Naive B cell (primary cell): ENCODE data around the gene TNFSF12. TPM values are rescaled to one million over a fixed set of nuclear protein-coding genes. Genes with fewer than 3 reads are reported as not detected.

Experiments
- ATAC-seq, 2 donors: fragments of 150-1000 bp; cut with Tn5 transposase; 2 replicates each; pipeline ENCODE4 v1.10.0; 2021; ENCODE audit warnings: low read depth in 2 of 2, mild to moderate bottlenecking in 2 of 2, moderate library complexity in 2 of 2
- DNase-seq: peaks from one replicate; pipeline ENCODE4 v3.0.0; 2022
- H3K27ac Mint-ChIP-seq, 6 donors: one replicate each; pipeline ENCODE4 v1.8.0; 2020 to 2022; ENCODE audit warnings: mild to moderate bottlenecking in 6 of 6, mixed read lengths in 6 of 6, moderate library complexity in 5 of 6, inconsistent platforms in 2 of 6
- H3K27me3 Mint-ChIP-seq, 3 donors: one replicate each; pipeline ENCODE4 v1.8.0; 2021 to 2022; ENCODE audit warnings: mixed read lengths in 3 of 3, mild to moderate bottlenecking in 1 of 3
- H3K36me3 Mint-ChIP-seq, 2 donors: one replicate each; pipeline ENCODE4 v1.8.0; 2020 to 2022; ENCODE audit warnings: mixed read lengths in 2 of 2, inconsistent platforms in 1 of 2, mild to moderate bottlenecking in 1 of 2
- H3K4me1 Mint-ChIP-seq, 3 donors: one replicate each; pipeline ENCODE4 v1.8.0; 2020 to 2022; ENCODE audit warnings: mixed read lengths in 3 of 3, inconsistent platforms in 1 of 3, mild to moderate bottlenecking in 1 of 3, moderate library complexity in 1 of 3
- H3K4me3 Mint-ChIP-seq, 8 donors: one replicate each; pipeline ENCODE4 v1.8.0; 2020 to 2022; ENCODE audit warnings: mild to moderate bottlenecking in 8 of 8, mixed read lengths in 8 of 8, moderate library complexity in 8 of 8, inconsistent platforms in 2 of 8
- H3K9me3 Mint-ChIP-seq, 7 donors: one replicate each; pipeline ENCODE4 v1.8.0; 2020 to 2022; ENCODE audit warnings: mixed read lengths in 7 of 7, mild to moderate bottlenecking in 5 of 7, inconsistent platforms in 2 of 7, moderate library complexity in 1 of 7
- polyA plus RNA-seq, 6 donors: library from polyadenylated mRNA; unstranded; fragments of 300-500 nt; fragmentation: Illumina TruSeq; gene quantifications; one replicate each; pipeline ENCODE4 v1.2.3, GENCODE V29; 2021; ENCODE audit warnings: low read depth in 6 of 6

The TNFSF12 gene
- polyA plus RNA-seq, 6 donors from 2014 or later = 21.6 to 33.3 (median 28.0) TPM

DNA sequence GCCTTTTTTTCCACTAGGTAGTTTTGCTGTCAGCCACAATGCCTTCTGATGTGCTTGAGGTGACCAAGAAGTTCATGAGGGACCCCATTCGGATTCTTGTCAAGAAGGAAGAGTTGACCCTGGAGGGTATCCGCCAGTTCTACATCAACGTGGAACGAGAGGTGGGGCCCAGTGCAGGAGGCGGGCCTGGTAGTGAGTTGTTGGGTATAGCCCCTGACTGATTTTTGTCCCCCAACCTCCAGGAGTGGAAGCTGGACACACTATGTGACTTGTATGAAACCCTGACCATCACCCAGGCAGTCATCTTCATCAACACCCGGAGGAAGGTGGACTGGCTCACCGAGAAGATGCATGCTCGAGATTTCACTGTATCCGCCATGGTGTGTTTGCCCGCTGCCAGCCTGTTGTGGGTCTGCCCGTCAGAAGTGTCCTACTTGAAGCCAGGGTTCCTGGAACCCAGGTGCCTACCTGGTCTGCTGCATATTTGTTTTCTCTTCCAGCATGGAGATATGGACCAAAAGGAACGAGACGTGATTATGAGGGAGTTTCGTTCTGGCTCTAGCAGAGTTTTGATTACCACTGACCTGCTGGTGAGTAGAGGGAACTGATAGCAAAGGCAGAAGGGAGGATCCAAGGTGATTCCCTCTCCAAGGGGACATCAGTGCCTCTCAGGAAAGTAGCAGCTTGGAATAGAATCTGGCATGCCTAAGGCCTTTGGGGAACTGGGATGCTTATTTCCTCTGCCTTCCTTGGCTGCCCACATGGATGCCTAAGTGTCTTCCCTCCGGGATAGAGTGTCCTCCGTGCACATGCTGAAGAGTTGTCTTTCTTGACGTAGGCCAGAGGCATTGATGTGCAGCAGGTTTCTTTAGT, 28.7 kb downstream of the TNFSF12 start:
- Mint-ChIP-seq H3K4me1 (peaks cover 45 to 82% (median 64%) of the 10 kb centered on the region in 3 donors), H3K27ac (peak overlapping the region in 4 of 6 donors; percentile 69 to 92 (median 80)), H3K36me3 (peaks cover 5 to 17% of the 10 kb centered on the region in 2 donors), H3K4me3 (peak overlapping the region in 3 of 8 donors; percentile 19 to 97 (median 61)), H3K9me3 (peaks cover 0 to 1% (median 0%) of the 10 kb centered on the region in 7 donors), H3K27me3 (no peaks in the 10 kb centered on the region)
- DNase-seq = no peak
- no peak for ATAC-seq

DNA sequence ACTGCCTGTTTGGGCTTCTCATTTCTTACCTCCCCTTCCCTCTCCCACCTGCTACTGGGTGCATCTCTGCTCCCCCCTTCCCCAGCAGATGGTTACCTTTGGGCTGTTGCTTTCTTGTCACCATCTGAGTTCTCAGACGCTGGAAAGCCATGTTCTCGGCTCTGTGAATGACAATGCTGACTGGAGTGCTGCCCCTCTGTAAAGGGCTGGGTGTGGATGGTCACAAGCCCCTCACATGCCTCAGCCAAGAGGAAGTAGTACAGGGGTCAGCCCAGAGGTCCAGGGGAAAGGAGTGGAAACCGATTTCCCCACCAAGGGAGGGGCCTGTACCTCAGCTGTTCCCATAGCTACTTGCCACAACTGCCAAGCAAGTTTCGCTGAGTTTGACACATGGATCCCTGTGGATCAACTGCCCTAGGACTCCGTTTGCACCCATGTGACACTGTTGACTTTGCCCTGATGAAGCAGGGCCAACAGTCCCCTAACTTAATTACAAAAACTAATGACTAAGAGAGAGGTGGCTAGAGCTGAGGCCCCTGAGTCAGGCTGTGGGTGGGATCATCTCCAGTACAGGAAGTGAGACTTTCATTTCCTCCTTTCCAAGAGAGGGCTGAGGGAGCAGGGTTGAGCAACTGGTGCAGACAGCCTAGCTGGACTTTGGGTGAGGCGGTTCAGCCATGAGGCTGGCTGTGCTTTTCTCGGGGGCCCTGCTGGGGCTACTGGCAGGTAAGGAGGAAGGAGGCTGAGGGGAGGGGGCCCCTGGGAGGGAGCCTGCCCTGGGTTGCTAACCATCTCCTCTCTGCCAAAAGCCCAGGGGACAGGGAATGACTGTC, 30.4 kb downstream of the TNFSF12 start, which contains the start of gene CD68:
Gene CD68, plus strand, starts transcription at position 638 of the 833 bp plus-strand sequence. Its CDS starts 40 bp downstream, at position 678.
- ATAC-seq = peak; percentile 63
- Mint-ChIP-seq H3K9me3 (no peaks in the 10 kb centered on the region), H3K27me3 (no peaks in the 10 kb centered on the region), H3K27ac (peak within 1 kb of the TSS; percentile 83 to 96 (median 93)), H3K4me3 (peak within 1 kb of the TSS; percentile 56 to 97 (median 81)), H3K4me1 (peaks cover 44 to 90% (median 58%) of the 10 kb centered on the region in 3 donors), H3K36me3 (peaks cover 7 to 17% of the 10 kb centered on the region in 2 donors)
- DNase-seq = peak; percentile 79

DNA sequence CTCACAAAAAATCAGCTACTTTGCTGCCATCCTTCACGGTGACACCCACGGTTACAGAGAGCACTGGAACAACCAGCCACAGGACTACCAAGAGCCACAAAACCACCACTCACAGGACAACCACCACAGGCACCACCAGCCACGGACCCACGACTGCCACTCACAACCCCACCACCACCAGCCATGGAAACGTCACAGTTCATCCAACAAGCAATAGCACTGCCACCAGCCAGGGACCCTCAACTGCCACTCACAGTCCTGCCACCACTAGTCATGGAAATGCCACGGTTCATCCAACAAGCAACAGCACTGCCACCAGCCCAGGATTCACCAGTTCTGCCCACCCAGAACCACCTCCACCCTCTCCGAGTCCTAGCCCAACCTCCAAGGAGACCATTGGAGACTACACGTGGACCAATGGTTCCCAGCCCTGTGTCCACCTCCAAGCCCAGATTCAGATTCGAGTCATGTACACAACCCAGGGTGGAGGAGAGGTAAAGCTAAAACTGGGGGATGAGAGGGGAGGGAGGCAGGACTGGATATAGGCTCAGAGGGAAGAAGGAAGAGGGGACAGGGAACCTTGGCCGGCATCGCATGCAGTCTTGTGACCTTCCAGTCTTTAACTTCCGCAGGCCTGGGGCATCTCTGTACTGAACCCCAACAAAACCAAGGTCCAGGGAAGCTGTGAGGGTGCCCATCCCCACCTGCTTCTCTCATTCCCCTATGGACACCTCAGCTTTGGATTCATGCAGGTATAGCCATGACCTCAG, 31.2 kb downstream of the TNFSF12 start:
- ATAC-seq (no peak), DNase-seq (no peak)
- Mint-ChIP-seq H3K27ac (peak overlapping the region in 5 of 6 donors; percentile 41 to 96 (median 92)), H3K36me3 (peaks cover 8 to 17% of the 10 kb centered on the region in 2 donors), H3K4me3 (peak overlapping the region; percentile 36 to 97 (median 75)), H3K9me3 (no peaks in the 10 kb centered on the region), H3K27me3 (no peaks in the 10 kb centered on the region), H3K4me1 (peaks cover 49 to 90% (median 61%) of the 10 kb centered on the region in 3 donors)

DNA sequence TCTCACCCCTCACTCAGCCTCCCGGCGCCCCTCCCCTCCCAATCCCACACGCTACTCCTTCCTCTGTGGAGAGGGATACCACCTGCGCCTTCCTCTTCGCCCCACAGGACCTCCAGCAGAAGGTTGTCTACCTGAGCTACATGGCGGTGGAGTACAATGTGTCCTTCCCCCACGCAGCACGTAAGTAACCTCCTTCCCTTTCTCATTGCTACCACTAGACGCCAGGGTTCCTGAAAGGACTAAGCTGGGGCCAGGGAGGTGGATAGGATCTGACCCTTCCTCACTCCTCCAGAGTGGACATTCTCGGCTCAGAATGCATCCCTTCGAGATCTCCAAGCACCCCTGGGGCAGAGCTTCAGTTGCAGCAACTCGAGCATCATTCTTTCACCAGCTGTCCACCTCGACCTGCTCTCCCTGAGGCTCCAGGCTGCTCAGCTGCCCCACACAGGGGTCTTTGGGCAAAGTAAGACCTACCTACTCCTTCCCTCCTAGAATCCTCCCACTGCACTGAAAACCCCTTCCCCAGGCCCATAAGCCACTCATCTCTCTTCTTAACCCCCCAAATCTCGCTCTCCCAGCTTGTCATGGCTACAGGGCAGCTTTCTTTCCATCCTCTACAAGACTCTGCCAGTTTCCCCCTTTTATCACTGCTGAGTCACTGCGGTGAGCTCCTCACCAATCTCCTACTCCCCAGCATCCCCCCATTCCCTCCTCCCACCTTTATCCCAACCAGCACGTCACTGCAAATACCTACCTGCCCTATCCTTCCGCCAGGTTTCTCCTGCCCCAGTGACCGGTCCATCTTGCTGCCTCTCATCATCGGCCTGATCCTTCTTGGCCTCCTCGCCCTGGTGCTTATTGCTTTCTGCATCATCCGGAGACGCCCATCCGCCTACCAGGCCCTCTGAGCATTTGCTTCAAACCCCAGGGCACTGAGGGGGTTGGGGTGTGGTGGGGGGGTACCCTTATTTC, 32.0 kb downstream of the TNFSF12 start:
- no peak for DNase-seq
- Mint-ChIP-seq H3K4me1 (peaks cover 51 to 90% (median 61%) of the 10 kb centered on the region in 3 donors), H3K36me3 (peaks cover 8 to 17% of the 10 kb centered on the region in 2 donors), H3K9me3 (no peaks in the 10 kb centered on the region), H3K27ac (peak overlapping the region; percentile 47 to 96 (median 92)), H3K27me3 (no peaks in the 10 kb centered on the region), H3K4me3 (peak overlapping the region; percentile 41 to 97 (median 70))
- no peak for ATAC-seq

DNA sequence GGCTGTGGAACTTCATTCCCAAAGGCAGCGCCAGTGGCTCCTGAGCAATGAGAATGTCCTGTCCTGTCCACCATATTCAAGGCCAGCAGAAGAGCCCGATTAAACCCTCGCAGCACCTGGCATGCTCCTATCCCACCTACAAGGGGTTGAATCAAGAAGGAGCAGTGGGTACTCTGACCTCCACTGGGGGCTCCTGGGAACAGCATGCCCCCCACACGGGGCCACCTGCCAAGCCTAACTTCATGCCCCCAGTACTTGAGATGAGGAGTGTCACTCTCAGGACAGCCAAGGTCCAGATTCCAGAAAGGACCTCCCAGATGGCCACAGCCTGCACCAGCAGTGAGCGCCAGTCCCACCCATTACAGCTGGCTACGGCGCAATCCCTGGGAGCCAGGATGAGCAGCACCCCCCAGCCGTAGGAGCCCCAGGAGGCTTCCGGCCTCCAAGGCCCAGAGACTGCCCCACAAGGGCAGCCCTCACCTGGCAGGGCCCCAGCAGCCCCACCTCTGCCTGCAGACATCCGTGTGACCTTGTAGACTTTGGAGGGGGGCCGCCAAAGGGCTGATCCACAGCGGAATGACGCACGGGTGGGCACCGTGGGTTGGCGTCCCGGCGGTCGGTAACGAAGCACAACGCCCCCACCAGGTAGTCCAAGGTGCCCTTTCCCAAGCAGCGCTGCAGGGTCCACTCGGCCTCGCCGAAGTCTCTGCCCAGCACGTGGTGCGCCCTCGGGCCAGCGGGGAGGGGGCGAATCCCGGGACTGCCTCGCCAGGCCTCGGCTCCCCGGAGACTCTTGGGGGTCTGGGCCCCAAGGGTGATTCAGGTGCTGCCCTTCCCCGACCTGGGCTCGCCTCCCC, 33.8 kb downstream of the TNFSF12 start:
- peaks cover 51 to 77% (median 58%) of the 10 kb centered on the region in 3 donors for H3K4me1 Mint-ChIP-seq
- H3K36me3 Mint-ChIP-seq = peaks cover 4 to 8% of the 10 kb centered on the region in 2 donors
- peak overlapping the region; percentile 70 to 100 (median 94) for H3K4me3 Mint-ChIP-seq
- ATAC-seq = no peak
- no peaks in the 10 kb centered on the region for H3K27me3 Mint-ChIP-seq
- H3K9me3 Mint-ChIP-seq = no peaks in the 10 kb centered on the region
- no peak for DNase-seq
- peak overlapping the region in 5 of 6 donors; percentile 47 to 98 (median 88) for H3K27ac Mint-ChIP-seq

DNA sequence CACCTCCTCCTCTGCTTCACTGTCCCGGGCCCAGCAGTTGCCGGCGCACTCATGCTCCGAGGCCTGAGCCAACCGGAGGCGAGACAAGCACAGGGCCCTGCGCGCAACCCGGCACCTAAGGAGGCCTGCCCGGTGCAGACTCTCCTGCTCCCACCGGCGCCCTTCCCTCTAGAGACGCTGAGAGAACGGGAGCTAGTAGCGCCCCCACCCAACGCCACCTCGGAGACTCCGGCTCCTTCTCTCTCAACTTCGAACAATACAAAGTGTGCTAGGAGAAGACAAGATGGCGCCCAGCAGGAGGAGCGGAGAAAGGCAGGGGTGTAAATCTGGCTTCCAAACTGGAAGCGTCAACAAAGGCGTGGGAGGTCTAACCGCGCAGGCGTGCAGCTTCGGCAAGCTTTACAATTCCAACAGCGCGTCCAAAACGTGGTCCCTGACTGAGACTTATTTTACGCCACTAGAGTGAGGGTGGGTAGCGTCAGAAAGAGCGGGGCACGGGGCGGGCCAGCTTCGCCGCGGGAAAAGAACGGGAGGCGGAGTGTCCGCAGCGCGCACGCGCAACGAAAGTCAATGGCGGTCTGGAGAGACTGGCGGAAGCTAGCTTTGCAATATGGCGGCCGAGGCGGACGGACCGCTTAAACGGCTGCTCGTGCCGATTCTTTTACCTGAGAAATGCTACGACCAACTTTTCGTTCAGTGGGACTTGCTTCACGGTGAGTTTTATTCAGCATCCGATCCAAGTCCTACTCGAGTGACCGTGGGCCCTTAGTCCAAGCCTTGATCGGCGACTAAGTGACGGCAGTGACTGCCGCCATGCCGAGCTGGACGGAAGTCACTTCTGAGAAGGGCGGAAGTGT, 34.6 kb downstream of the TNFSF12 start, which contains the start of gene MPDU1:
Gene MPDU1, plus strand, starts transcription at position 600 of the 857 bp plus-strand sequence. Its CDS starts 11 bp downstream, at position 611.
- ATAC-seq (peak; percentile 81 to 82), DNase-seq (peak; percentile 94)
- H3K36me3 Mint-ChIP-seq = peaks cover 0 to 14% of the 10 kb centered on the region in 2 donors
- H3K4me1 Mint-ChIP-seq = peaks cover 56 to 71% (median 56%) of the 10 kb centered on the region in 3 donors
- H3K27me3 Mint-ChIP-seq = no peaks in the 10 kb centered on the region
- H3K27ac Mint-ChIP-seq = peak within 1 kb of the TSS; percentile 98 to 100 (median 100)
- H3K9me3 Mint-ChIP-seq = no peaks in the 10 kb centered on the region
- peak within 1 kb of the TSS; percentile 93 to 100 (median 99) for H3K4me3 Mint-ChIP-seq

DNA sequence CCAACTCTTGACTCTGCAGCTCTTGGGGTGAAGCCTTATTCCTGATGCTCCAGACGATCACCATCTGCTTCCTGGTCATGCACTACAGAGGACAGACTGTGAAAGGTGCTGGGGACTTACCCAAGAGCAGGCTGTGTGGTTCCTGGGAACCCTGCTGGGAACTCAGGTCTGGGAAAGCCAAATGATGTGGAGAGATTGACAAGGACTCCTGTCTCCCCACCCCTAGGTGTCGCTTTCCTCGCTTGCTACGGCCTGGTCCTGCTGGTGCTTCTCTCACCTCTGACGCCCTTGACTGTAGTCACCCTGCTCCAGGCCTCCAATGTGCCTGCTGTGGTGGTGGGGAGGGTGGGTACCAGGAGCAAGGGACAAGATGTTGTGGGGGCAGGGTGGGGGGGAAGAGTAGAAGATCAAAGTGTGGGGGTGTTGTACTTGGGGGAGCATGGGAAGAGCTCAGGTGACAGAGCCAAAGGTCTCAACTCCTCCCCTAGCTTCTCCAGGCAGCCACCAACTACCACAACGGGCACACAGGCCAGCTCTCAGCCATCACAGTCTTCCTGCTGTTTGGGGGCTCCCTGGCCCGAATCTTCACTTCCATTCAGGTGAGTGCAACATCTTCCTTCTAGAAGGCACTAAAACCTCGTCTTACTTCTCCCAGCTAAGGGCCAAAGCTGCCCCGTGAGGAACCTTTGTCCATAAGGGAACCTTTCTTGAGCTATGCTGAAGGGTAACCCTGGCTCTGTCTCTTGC, 38.0 kb downstream of the TNFSF12 start:
- Mint-ChIP-seq H3K27ac (no peak overlapping the region), H3K4me1 (peaks cover 24 to 39% (median 25%) of the 10 kb centered on the region in 3 donors), H3K27me3 (no peaks in the 10 kb centered on the region), H3K9me3 (no peaks in the 10 kb centered on the region), H3K4me3 (peak overlapping the region in 2 of 8 donors; percentile 47 to 67), H3K36me3 (peaks cover 0 to 14% of the 10 kb centered on the region in 2 donors)
- DNase-seq (no peak), ATAC-seq (no peak)

DNA sequence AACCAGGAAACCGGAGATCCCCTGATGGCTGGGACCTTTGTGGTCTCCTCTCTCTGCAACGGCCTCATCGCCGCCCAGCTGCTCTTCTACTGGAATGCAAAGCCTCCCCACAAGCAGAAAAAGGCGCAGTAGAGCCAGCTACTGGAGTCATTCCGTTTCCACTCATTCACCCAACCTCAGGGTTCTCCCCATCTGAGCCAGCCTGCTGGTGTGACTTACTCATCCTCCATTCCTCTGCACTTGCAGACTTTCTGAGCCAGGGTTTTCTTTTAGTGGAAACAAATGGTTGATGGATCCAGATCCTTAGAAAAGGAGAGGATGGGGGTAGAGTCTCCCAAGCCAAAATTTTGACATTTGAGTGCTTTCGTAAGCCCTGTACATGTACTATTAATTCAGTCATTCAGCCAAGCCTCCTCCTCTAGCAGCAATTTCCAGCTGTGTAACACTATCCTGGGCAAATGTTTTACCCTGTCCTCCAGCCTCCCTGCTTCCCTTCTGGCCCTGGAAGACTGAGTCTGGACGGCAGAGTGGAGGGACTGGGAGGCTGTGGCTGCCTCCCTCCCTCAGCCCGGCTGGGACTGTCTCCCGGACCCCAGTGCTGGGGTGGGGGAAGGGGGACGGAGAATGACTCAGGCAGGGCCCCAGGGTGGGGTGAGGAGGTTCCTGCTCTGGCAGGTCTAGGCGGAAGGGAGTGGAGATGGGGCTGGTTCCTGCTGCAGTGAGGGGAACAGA, 38.7 kb downstream of the TNFSF12 start:
- Mint-ChIP-seq H3K9me3 (no peaks in the 10 kb centered on the region), H3K4me3 (peak overlapping the region in 3 of 8 donors; percentile 47 to 67 (median 52)), H3K36me3 (peaks cover 5 to 19% of the 10 kb centered on the region in 2 donors), H3K4me1 (peaks cover 16 to 32% (median 21%) of the 10 kb centered on the region in 3 donors), H3K27me3 (no peaks in the 10 kb centered on the region), H3K27ac (no peak overlapping the region)
- no peak for ATAC-seq
- no peak for DNase-seq

DNA sequence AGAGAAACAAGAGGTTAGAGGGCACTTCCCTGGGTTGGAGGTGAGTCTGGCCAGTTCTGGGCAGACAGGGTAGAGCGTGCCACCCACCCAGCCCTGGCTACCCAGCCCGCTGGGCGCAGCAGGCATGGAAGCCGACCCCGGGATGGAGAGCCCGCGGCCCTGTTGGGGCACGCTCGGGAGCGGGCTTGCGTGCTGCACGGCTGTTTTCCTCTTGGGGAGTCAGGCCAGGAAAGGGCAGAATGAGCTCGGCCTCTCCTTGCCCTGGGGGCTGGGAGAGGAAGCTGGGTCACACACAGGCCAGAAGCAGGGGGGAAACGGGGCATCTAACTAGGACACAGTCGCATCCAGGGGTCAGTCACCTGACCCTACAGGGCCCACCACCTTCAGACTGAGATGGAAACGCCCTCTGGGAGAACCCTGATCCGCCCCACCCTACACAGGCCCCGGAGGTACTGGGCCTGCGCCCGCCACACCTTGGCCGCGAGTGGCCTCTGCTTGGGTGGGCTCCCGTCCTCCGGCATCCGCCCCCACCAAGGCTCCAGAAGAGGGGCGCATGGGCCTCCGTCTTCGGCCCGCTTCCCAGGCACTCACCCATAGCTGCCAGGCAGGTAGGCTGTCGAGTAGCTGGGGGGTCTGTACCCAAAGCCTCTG, 39.8 kb downstream of the TNFSF12 start:
- DNase-seq (no peak), ATAC-seq (no peak)
- no peak overlapping the region for H3K4me3 Mint-ChIP-seq
- H3K36me3 Mint-ChIP-seq = peaks cover 5 to 28% of the 10 kb centered on the region in 2 donors
- peak overlapping the region in 2 of 6 donors; percentile 63 to 71 for H3K27ac Mint-ChIP-seq
- peaks cover 15 to 25% (median 25%) of the 10 kb centered on the region in 3 donors for H3K4me1 Mint-ChIP-seq
- no peaks in the 10 kb centered on the region for H3K9me3 Mint-ChIP-seq
- no peaks in the 10 kb centered on the region for H3K27me3 Mint-ChIP-seq
